HUDEP-2 (cell line): ENCODE data around the gene SOX1.

ENCODE experiments used
- DNase-seq, 76 experiments: peaks; one replicate each; lab custom pipeline; 2025; ENCODE audit not compliant: unreplicated experiment in 76 of 76; lab: John Stamatoyannopoulos, UW

SOX1 gene

DNA sequence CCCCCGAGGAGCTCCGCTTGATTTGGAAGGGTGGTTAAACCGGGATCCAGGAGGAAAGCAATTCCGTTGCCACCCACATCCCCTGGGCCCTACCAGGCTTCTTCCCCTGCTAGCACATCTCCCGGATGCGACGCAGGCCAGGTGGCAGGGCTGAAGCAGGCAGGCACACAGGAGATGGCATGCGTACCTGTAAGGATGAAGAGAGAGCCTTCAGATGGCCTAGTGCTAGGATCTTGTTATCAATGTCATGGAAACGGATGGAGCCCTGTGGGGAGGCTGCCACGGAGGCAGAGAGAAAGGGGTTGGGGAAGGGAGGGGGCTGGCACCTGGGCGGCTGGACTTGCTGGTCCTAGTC, 8.5 kb upstream of the SOX1 start:
- DNase-seq = no peak

DNA sequence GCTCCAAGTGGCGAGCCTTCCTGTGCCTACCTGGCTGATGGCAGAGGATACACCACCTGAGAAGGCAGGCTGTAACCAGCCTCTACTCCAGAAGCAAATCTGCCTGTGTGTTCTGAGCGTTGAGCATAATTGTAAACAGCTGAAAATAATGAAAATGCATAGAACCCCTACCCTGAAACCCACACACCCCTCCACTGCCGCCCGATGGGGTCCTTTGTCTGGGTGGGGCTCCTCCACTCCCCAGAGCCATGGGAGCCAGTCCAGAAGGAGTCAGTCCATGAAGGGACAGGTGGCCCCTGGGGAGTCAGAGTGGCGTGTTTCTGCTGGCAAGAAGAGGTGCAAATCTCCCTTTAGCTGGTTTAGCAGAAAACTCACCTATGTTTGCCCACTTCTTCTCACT, 8.0 kb upstream of the SOX1 start:
- DNase-seq = no peak

DNA sequence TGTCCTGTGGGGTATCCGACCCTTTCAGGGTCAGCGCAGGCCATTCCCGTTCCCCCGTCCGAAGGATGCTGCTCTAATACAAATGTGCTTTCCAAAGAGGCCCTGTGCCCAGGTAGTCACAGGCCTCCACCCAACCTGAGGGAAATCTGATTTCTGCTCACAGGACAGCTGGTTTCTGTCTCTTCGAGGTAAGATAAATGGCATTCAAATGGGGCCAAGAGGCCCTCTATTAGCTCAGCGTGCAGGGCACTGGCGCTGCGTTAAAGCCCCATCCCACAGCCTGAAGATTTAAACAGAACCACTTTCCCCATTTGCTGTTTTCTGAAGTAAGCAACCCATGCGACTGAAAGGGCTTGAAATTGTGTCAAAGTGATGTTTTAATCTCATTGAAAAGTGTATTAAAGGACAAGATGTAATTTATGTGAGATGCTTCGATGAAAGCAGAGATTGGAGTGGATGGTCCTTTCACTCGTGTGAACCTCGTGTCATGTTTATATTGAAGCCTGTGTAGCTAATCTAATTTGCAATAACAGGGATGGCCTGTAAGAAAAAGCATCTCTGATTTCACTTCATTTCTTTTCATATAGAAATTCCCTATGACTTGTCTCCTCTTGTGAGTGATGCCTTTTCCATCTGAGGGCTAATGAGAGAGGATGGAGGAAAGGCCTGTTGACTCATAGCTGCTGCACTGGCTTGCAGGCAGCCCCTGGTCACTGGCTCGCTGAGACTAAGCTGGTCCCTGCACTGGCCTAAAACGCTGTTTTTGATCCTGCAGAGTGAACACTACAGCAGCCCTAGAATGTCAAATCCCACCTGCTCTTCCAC, 7.3 kb upstream of the SOX1 start:
- no peak for DNase-seq

DNA sequence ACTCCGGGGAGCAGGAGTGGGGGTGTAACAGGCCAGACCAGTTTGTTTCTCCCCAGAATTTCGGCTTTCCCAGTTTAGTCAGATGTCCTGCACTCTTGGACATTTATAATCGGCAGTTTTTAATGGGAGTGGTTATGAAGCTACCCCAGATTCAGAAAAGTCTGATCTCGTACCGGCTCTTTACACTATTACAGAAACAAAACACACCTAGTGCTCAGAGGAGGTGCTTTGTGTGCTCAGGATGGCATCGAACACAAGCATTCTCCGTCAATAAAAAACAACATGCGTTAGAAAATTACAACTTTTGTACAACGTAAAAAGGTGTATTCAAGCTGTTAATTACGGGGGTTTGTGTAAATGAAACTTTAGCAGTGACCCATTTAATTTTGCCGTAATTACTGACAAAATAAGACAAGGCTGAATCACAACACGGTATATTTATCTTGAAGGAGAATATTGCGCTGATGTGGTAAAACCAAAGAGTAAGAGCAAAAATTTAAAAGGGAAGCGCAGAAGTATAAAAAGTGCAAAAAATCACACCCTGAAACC, 6.6 kb upstream of the SOX1 start:
- no peak for DNase-seq

DNA sequence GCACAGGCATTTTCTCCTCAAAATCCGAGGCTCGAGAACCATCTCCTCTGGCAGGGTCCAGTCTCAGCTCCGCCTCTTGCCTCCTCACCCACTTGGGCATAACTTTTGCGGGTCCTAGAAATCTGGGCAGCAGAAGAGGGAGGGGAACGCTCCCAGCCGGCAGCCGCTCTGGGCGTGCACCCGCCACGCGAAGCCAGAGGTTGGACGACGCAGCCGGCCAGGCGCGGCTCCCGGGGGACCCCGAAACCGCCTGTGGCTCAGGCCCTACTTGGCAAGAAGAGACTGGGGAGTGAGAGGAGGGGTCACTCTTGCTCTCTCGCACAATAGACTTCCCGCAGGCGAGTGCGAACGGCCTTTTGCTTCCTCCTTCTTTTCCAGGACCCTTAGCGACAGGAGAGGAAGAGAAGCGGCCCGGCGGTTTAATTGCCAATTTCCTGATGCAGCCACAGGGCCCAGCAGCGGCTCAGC, 6.0 kb upstream of the SOX1 start:
- no peak for DNase-seq

DNA sequence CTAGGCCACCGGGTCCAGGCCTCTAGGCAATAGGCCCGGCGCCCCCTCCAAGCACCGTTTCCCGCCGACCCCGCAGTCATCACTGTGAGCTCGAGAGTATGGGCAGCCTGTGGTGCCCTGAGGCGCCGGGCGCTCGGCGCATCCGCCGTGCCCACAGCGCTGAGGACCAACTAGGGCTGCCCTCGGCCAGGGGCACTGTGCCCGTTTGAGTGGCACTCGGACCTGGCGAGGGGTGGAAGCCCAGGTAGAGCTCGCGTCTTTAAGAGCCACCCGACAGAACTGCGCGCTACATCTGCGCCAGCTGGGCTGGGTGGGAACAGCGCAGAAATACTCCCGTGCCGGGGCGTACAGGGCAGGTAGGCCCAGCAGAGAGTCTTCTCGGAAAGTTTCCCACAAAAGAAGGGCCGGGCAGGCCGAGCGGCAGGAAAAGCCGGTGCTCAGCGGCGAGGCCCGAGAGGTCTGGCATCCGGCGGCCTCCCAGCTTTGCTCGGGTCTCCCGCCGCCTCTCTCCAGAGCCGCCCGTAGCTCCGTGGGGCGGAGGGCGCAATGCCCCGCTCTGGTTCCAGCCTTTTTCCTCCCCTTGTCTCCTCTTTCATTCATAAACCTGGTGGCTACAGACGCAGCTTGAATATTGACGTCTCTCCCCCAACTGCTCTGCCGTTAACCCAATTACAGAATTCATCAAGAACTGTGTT, 5.4 kb upstream of the SOX1 start:
- no peak for DNase-seq

DNA sequence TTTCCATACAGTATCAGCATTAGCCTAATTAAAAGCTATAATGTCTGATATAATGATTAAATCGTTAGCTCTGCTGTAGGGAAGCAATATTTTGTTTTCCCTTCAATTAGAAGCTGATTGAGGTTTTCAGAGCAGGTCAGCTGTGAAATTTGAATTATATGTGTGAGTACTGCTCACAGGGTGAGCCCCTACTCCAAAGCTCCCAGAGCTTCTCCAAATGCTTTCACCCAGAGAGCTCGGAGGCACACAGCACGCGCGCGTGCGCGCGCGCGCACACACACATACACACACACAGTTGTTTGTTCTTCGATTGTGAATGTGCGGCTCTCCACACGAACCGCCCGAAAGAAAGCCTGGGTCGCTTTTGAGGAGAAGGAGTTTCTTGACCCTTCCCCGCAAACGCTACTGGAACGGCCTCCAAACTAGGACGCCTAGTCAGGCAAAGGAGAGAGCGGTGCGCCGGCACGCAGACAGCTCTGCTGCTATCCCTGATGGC, 4.8 kb upstream of the SOX1 start:
- no peak for DNase-seq

DNA sequence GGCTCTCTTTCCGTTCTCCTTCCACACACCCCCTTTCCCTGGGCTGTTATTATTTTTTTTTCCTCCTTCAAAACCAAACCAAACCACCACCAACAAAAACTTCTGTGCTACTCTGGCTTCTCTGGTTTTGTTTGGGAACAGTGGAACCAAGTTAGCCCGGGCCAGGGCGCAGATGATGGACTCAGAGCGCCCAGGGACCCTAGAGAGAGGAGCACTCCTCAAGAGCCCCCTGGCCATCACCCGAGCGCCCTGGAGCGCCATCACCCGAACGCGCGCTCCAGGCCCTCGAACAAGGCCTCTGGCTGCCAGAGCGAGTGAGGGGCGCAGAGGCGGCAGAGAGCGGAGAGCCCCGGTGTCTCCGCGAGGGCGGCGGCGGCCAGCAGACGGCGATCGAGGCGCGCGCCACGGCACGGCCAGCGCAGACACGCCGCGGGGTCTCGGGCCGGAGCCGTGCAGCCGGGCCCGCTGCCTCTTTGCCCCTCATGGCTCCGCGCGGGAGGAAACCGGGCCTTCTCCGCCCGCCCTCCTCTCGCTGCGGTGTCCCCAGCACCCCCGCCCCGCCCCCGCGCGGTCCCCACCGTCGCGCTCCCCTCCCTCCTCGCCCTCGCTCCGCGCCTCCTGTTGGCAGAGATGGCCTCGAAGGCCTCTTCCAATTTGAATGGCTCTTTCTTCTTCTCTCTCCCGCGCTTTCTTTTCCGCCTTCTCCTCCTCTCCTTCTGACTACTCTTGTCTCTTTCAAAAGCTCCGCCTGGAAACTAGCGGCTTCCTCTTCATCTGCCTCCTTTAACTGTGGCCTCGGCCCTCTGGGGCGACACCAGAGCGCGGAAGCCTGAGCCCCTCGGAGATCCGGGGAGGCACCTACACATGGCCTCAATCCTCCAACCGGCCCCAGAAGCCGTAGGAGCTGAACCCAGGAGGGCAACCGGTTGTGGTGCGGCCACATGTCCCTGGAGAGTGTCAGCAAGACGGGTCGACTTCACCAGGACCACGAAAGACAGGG, 4.1 kb upstream of the SOX1 start:
- DNase-seq = no peak

DNA sequence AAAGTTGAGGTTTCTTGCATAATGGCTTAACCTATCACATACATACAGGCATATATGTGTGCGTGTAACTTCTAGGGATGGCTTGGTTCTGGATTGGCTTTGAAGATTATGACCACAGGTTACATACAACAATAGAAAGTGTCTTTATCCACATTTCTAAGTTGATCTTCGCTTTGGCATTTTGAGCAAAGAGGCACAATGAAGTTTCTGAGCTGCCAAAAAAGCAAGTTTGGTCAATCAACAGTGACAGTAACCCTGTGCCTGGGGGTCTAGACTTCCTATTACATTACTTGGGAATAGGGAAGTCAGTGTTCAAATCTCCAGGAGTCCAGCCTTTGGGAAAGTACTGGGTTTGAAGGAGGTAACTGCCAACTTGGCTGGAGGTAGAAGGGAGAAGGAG, 3.1 kb upstream of the SOX1 start:
- no peak for DNase-seq

DNA sequence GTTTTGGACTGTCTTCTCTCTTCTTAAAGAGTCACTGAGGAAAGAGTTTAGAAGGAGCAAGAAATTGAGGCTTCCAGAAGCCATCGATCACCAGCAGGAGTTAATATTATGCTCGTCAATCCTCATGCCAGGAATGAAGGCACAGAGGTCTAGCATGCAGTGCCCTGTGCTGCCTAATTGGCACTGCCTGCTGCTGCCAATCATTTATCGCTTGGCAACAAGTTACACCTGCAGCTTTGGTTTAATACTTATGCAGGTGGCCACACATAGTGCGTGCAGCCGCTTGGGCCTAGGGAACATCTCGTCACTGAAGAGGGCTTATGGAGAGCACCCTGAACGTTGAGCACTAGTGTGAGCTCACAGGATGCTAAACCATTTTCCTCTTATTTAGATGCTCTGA, 2.7 kb upstream of the SOX1 start:
- no peak for DNase-seq

DNA sequence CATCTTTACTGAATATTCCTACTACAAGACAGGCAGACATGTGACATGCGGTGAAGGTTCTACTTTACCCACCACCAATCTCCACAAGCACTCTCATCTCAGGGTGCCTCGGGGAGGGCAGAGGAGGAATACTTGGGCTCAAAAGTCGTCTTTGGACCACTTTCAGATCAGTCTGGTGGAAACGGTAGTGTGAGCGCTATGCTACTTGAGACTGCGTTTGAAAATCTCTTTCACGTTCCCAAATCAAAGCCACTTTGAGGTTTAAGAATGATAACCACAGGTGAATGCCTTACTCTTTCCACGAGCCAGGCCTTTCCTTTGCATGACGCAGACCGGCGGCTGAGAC, 1.5 kb upstream of the SOX1 start:
- no peak for DNase-seq

DNA sequence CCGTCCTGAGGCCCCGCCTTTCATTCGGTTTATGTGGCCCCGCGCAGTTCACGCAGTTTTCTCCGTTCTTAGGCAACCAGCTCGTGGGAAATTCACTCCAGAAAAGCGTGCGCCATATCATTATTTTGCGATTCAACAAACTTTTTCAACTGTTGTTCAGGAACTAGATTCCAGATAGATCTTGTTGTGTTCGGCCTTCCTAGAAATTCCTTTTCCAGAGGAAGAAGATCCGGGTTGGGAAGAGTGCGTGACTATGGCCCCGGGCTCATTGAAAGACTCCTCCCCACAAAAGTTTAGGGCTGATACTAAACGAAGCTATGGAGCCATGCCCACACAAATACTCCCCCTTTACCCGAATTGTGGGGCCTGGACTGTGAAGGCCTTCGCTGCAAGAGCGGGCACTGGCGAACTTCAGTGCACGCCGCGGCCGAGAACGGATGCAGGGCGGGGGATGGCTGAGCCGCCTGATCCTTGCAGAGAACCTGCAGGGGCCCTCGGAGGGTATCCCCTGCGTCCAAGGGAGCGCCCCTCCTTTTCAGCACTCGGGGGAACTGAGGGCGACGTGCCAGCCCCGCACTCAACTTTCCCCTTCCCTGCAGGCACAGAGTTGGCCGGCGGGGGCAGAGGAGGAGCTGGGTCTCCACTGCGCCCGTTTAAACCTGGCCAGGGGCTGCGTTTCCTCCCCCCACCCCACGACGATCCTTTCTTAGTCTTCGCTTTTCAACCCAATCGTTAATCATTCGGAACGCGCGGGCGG, 904 bp upstream of the SOX1 start:
- no peak for DNase-seq

DNA sequence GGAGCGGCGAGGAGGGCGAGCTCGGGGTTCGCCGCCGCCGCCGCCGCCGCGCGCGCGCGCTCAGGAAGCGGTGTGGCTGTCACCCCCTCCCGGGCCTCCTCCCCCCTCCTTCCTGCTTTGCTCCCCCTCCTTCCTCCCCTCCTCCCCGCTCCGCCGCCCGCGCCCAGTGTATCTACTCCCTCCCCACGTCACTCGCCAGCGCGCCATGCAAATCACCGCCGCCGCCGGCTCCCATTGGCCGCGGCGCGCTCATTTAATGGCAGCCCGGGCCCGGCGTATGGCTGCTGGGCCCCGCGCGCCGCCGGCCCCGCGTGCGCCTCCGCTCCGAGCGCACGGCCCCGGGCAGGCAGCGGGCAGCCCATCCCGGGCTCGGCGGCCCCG, 335 bp upstream of the SOX1 start:
- DNase-seq = no peak

DNA sequence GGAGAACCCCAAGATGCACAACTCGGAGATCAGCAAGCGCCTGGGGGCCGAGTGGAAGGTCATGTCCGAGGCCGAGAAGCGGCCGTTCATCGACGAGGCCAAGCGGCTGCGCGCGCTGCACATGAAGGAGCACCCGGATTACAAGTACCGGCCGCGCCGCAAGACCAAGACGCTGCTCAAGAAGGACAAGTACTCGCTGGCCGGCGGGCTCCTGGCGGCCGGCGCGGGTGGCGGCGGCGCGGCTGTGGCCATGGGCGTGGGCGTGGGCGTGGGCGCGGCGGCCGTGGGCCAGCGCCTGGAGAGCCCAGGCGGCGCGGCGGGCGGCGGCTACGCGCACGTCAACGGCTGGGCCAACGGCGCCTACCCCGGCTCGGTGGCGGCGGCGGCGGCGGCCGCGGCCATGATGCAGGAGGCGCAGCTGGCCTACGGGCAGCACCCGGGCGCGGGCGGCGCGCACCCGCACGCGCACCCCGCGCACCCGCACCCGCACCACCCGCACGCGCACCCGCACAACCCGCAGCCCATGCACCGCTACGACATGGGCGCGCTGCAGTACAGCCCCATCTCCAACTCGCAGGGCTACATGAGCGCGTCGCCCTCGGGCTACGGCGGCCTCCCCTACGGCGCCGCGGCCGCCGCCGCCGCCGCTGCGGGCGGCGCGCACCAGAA, 1.1 kb downstream of the SOX1 start:
- DNase-seq = no peak

DNA sequence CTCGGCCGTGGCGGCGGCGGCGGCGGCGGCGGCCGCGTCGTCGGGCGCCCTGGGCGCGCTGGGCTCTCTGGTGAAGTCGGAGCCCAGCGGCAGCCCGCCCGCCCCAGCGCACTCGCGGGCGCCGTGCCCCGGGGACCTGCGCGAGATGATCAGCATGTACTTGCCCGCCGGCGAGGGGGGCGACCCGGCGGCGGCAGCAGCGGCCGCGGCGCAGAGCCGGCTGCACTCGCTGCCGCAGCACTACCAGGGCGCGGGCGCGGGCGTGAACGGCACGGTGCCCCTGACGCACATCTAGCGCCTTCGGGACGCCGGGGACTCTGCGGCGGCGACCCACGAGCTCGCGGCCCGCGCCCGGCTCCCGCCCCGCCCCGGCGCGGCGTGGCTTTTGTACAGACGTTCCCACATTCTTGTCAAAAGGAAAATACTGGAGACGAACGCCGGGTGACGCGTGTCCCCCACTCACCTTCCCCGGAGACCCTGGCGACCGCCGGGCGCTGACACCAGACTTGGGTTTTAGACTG, 1.7 kb downstream of the SOX1 start:
- DNase-seq = no peak

DNA sequence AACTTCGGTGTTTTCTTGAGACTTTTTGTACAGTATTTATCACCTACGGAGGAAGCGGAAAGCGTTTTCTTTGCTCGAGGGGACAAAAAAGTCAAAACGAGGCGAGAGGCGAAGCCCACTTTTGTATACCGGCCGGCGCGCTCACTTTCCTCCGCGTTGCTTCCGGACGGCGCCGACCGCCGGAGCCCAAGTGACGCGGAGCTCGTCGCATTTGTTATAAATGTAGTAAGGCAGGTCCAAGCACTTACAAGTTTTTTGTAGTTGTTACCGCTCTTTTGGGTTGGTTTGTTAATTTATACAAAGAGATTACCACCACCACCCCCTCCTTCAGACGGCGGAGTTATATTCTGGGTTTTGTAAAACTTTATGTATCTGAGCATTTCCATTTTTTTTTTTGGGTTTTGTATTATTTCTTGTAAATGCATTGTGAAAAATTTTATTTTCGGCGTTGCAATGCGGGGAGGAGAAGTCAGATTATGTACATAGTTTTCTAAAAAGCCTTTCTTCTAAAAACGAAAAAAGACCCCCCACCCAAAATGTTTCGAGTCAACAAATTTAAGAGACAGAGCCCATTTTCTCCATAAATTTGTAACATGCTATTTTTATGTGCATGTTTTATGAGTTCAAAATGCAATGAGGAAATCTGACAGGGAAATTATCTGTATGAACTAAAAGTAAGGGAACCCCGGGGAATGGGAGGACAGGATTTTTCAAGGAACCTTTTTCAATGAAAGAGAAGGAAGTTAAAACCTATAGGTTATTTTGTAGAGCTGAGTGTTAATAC, 2.3 kb downstream of the SOX1 start:
- no peak for DNase-seq

DNA sequence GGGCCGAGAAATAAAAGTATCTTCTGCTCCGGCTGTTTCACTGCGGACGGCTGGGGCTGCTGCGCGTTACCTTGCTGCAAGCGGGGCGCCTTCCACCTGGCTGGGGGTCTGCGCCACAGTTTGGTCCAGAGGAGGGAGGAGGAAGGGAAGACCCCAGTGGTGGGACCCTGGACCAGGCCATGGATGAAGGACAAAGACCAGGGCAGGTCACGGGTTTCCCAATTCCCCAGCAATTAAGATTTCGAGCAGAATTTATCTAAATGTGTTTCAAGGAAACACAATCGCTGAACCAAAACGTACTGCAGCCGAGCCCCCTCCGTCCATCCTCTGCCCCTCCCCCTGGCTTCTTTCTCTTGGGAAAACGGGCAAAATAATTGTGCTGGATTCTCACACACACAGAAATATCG, 2.9 kb downstream of the SOX1 start:
- DNase-seq = no peak

DNA sequence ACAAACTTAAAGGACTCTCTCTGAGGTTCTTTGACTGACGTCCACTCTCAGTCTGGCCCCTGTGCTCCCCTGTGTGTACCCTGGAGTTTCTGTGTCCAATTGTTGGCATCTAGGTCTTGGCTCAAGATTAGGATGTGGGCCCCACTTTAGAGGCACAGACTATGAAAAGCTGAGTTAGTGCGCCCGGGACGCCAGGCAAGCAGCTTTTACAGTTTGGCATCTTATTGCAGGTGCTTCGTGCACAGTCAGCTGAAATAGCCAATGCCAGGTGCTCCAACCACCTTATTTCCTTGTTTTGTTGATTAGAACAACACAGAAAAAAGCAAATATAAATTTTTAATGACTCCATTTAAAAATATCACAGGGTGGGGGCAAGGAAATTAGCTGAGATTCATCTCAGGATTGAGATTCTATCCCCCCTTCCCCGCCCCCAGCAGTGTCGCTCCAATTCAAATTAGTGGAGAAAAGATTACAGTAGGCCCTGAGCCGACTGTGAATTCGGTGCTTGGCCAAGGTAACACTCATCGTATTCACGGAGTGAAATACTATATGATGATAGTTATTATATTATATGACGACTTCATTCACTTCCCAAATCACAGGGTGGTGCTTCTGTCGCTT, 4.3 kb downstream of the SOX1 start:
- DNase-seq = no peak
